Stimulated activated CD8-positive, alpha-beta memory T cell treated with anti-CD3 and anti-CD28 coated beads, Interleukin-15, amount 100 ng/mL, for 4 hours (primary cell): ENCODE data around the gene PRKAG2.

Experiments
- DNase-seq, 2 donors: peaks; one replicate each; pipeline ENCODE4 v3.0.0-alpha.2; 2020; ENCODE audit warnings: low read depth in 2 of 2

Gene PRKAG2

DNA sequence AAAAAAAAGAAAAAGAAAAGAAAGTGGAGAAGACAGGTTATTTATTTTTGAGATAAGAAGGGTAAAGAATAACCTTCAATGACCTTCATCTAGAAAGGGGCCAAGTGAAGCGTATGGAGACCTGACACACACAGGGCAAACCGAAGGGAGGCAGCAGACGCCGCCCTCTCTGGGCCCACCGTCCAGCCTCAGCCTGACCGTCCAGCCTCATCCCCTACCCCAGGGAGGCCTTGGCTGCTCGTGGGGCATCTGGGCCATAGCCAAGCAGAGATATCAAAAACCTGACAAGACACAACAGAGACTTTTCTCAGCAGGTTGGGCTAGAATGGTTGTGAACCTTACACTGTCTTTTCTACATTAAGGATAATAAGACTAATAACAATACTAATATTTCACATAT lies 10.9 kb downstream of the PRKAG2 start:
- DNase-seq, result no peak

GRCh38 chr7:151865070-151865670 lies 11.7 kb downstream of the PRKAG2 start:
- no peak for DNase-seq

GRCh38 chr7:151864561-151864960 lies 12.4 kb downstream of the PRKAG2 start:
- DNase-seq, result no peak

- DNase-seq, result no peak
Measured at GRCh38 chr7:151864081-151864480, 12.8 kb downstream of the PRKAG2 start.

- DNase-seq, result no peak
Measured at GRCh38 chr7:151863386-151864079, 13.4 kb downstream of the PRKAG2 start.

DNA sequence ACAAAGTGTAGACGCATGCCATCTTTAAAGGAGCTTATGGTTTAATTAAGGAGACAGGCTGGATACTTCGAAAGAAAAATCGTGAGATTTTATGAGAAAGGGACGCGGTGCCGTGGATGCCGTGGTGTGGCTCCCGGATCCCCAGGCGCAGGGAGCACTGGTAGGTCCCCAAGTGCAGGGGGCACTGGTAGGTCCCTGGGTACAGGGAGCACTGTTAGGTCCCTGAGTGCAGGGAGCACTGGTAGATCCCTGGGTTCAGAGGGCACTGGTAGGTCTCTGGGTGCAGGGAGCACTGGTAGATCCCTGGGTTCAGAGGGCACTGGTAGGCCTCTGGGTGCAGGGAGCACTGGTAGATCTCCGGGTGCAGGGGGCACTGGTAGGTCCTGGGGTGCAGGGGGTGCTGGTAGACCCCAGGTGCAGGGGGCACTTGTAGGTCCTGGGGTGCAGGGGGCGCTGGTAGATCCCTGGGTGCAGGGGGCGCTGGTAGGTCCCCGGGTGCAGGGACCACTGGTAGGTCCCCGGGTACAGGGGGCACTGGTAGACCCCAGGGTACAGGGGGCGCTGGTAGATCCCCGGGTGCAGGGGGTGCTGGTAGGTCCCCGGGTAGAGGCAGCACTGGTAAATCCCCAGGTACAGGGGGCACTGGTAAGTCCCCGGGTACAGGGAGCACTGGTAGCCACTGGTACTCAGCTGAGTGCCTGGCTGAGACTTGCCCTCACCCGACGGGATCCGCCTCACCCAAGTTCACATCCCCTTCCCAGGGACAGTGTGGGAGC lies 14.1 kb downstream of the PRKAG2 start:
- DNase-seq, result no peak

- DNase-seq, result no peak
Measured at GRCh38 chr7:151861881-151862280, 15.0 kb downstream of the PRKAG2 start.

DNA sequence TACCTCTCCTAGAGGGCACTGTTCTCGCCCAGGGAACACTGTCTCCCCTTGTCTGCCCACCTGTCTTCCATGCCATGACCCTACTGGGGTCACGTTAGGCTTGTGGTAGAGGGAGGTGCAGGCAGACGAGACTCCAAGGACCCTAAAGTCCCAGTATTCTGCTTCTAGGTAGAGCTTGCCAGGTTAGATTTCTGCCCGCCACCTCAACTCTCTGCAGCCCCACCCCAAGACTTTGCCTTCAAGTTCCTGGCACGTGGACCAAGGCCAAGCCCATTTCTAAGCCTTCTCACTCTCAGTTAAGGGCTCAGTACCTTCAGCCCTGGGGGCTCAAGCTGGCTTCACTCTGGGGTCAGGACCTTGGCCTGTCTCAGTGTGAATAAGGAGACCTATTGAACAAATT lies 16.1 kb downstream of the PRKAG2 start:
- no peak for DNase-seq

- DNase-seq, result no peak
Measured at GRCh38 chr7:151859948-151860685, 16.8 kb downstream of the PRKAG2 start.

DNA sequence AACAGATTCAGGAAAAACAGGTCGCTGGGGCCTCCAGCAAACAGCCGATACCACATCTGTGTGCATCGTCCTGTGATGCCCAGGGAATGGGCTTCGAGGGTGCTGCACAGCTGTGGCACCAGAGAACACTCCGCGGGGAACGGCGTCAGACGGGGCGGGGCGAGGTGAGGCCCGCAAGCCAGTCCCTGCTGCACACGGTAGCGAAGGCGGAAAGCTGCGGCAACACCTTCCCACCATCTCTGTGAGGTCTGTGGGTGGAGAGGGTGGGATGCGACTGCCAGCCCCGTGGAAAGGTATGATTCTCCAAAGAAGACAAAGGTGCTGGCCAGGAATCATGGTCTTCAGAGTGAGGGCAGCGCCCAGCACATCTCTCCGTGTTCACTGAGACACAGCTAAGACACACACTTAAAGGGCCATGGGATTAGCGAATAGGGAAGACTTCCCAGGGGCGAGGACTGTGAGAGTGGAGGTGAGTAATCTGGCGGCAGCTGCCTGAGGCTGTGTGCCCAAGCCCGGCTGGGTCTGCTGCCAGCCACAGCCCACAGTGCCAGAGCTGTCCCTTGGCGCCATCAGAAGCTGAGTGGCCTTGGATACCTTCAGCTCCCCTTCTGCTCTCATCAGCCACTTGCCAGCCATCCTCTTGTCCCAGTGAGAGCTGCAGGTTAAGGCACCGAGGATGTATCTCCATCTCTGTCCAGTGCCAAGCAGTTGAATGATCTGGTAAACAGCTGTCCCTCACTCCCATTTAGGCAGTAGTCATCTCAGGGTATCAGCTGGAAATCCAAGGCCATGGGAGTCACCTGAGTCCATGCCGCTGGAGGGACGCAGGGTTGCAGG lies 17.6 kb downstream of the PRKAG2 start:
- no peak for DNase-seq

DNA sequence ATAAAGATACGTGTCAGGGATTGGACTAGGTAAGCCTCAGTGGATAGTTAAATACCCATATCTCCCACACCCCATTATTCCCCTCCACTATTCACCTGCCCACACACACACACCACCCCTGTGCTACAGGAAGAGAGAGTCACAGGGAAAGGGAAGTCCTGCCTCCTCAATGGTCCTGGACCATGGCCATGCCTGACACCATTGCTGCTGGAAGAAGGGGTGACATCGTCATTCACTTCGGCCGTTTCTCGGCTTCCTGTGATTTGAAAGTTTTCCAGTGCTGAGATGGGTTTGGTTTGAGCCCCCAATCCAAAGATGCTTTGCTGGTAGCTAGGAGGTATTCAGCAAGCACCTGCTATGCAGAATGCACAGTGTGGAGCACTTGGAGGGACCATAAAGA lies 18.5 kb downstream of the PRKAG2 start:
- DNase-seq, result no peak

DNA sequence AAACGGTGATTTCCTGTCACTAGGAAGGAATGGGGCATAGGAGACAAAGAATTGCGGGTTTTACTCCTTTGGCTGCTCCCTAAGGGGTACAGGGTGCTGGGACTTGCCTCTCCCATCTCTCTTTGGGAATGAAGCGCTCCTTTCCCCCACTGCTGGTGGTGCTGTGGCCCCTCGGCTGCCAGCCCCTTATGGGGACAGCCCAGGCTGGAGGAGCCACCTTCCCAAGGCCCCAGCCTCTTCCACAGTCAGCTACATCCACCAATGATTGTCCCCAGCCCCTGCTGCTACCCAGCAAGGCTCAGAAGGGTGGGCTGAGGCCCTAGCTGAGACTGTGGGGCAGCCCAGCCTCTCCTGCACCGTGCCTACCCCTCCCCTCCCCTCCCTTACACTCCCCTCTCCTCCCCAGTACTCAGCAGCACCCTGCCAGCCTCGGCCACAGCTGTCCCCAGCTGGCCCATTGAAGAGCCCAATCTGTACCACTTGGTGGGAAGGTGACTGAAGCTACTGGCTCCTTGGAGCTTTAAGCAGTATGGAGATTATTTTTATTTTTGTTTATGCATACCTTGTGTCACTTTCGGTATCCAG lies 19.0 kb downstream of the PRKAG2 start:
- DNase-seq, result no peak

DNA sequence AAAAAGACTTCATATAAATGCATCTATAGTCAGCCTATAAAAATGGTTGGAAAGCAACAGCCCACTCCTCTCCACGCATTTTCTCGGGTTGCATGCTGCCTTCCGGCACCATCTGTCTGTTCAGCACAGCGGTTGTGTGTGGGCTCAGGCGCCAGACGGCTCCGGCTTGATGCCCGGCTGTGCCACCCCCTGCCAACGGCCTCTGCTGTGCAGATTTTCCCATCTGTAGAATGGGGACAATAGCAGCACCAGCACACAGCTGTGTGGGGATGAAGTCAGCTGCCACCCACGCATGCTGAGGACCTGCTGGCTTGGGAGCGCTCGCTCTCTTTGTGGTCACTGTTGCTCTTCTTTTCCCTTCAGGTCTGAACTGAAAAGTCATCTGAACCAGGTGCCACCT lies 19.5 kb downstream of the PRKAG2 start:
- no peak for DNase-seq

- no peak for DNase-seq
Measured at GRCh38 chr7:151856516-151856915, 20.4 kb downstream of the PRKAG2 start.

DNA sequence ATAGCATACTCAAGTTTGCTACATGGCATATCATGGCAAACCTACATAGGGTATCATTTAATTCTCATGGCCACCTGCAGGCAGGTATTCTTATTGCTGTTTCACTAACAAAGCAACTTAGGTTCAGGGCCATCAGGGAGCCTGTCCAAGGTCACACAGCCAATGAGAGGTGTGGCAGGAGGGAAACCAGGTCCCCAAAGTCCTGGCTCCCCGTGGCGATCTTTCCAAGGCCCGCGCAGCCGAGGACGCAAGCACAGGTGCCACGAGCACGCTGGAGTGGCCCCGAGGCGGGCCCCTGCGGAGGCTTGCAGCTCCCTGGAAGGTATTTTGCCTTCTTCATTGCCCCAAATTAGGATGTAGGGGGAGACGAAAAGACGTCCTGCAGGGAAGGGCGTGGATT lies 20.8 kb downstream of the PRKAG2 start:
- DNase-seq, result no peak

DNA sequence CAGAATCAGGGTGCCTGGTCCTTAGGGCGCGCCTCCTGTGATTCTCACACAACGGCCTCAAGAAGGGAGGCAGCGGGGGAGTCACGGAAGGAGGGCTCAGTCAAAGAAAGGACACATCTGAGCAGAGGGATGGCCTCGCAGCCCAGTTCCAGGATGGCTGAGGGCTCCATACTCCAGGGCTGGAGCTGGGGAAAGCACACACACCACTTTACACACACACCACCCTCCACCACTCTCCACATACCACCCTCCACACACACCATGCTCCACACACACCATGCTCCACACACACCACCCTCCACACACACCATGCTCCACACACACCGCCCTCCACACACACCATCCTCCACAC lies 22.2 kb downstream of the PRKAG2 start:
- no peak for DNase-seq

DNA sequence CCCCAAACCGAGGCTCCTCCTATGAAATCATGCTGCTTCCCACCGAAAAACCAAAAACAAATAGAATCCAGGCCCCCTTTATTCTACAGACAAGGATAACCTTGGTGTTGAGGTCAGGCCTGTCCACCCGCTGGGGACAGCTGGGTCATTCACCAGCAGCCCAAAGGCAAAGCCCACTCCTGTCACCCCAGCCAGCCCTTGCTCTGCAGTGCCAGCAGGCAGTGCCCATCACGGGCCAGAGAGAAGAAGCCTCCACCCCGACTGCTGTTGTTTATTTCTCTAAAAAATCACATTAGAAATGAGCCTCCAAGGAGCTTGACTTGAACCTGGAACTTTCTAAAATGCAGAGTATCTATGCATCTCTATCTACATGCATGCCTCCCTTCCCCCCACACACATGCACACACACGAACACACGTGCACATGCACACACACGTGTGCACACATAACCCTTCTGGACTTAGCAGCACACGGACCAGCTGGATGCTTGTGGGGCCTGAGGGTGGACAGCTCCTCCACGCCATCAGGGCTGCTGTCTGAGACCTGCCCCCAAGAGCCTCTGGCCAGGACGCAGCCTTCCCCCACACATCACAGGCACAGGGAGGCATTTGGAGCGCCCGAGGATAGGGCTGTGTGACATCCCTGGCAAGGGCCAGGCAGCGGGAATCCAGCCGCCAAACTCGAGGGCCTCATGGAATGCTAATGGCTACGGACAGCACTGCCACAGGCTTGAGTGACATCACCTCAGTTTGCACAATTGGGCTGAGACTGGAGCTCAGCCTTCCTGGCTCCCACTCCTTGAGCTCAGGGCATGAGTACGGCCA lies 22.8 kb downstream of the PRKAG2 start:
- no peak for DNase-seq

GRCh38 chr7:151852486-151853396 lies 24.2 kb downstream of the PRKAG2 start:
- DNase-seq, result no peak

DNA sequence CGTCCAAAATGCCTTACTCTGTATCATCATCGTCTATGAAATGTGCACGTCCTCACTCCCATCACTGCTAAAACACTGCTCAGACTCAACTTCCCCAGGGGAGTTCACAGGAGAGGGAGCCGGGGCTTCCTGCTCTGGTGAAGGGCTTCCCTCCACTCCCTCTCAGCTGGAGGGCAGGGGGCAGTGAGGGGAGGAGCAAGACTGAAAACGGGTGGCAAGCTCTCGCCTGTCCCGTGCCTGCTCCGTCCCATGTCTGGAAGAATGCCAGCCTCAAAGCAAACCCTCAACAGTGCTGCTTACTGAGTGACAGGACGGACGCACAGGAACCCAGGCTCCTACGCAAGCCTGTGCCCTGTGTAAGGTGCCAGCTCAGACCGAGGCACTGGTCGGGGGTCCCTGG lies 25.1 kb downstream of the PRKAG2 start:
- no peak for DNase-seq
